Measurements from ENCODE around the gene KLHL15.

KLHL15 gene

GRCh38 chrX:23952984-23953907, 73.7 kb downstream of the KLHL15 start:
- DNase-seq (ENCODE audit: low read depth in 1 of 2, low spot score in 1 of 2) = peak; percentile 1 to 22

- DNase-seq (ENCODE audit: low read depth in 1 of 2, low spot score in 1 of 2) = no peak
Observed at GRCh38 chrX:23952391-23952790, 74.6 kb downstream of the KLHL15 start.

GRCh38 chrX:23945206-23945605, 81.8 kb downstream of the KLHL15 start:
- DNase-seq (ENCODE audit: low read depth in 1 of 2, low spot score in 1 of 2) = no peak

GRCh38 chrX:23944234-23944633, 82.8 kb downstream of the KLHL15 start:
- DNase-seq (ENCODE audit: low read depth in 1 of 2, low spot score in 1 of 2) = no peak

GRCh38 chrX:23939203-23939602, 87.8 kb downstream of the KLHL15 start:
- DNase-seq (ENCODE audit: low read depth in 1 of 2, low spot score in 1 of 2) = no peak

- DNase-seq (ENCODE audit: low read depth in 1 of 2, low spot score in 1 of 2) = no peak
Observed at GRCh38 chrX:23938690-23939089, 88.3 kb downstream of the KLHL15 start.

GRCh38 chrX:23937100-23937499, 89.9 kb downstream of the KLHL15 start:
- no peak for DNase-seq (ENCODE audit: low read depth in 1 of 2, low spot score in 1 of 2)

GRCh38 chrX:23936180-23936579, 90.8 kb downstream of the KLHL15 start:
- DNase-seq (ENCODE audit: low read depth in 1 of 2, low spot score in 1 of 2) = no peak

- DNase-seq (ENCODE audit: low read depth in 1 of 2, low spot score in 1 of 2) = no peak
Observed at GRCh38 chrX:23935106-23935505, 91.9 kb downstream of the KLHL15 start.
